ENCODE data around the gene GIPC1.
"Not testable (repeated sequence)": the region's sequence is repeated elsewhere in the genome, so short reads cannot be mapped to it uniquely, and the experiment has no call there.

The GIPC1 gene

GRCh38 chr19:14472202-14472938, 23.6 kb downstream of the GIPC1 start:
- DNase-seq (ENCODE audit: low read depth in 1 of 2, low spot score in 1 of 2): peak; percentile 69 to 86

- no peak for DNase-seq (ENCODE audit: low read depth in 1 of 2, low spot score in 1 of 2)
Measured at GRCh38 chr19:14471436-14472187, 24.3 kb downstream of the GIPC1 start.

- no peak for DNase-seq (ENCODE audit: low read depth in 1 of 2, low spot score in 1 of 2)
Measured at GRCh38 chr19:14470031-14470876, 25.7 kb downstream of the GIPC1 start.

- DNase-seq (ENCODE audit: low read depth in 1 of 2, low spot score in 1 of 2): no peak
Measured at GRCh38 chr19:14467816-14468215, 28.1 kb downstream of the GIPC1 start.

GRCh38 chr19:14467391-14467790, 28.5 kb downstream of the GIPC1 start:
- DNase-seq (ENCODE audit: low read depth in 1 of 2, low spot score in 1 of 2): no peak

DNA sequence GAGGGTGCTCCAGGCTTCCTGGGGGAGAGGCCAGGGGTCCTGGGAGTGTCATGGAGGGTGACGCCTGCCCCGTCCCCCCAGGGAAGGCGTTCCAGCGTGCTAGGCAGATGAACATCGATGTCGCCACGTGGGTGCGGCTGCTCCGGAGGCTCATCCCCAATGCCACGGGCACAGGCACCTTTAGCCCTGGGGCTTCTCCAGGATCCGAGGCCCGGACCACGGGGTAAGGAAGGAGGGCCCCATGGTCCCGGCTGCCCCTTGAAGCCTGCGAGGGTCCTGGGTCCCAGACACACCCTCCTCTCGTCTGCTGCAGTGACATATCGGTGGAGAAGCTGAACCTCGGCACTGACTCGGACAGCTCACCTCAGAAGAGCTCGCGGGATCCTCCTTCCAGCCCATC, 32.2 kb downstream of the GIPC1 start:
- DNase-seq (ENCODE audit: low read depth in 1 of 2, low spot score in 1 of 2): no peak

GRCh38 chr19:14462401-14462800, 33.5 kb downstream of the GIPC1 start:
- not testable (repeated sequence) for DNase-seq (ENCODE audit: low read depth in 1 of 2, low spot score in 1 of 2)

GRCh38 chr19:14460935-14461334, 35.0 kb downstream of the GIPC1 start:
- DNase-seq (ENCODE audit: low read depth in 1 of 2, low spot score in 1 of 2): no peak

GRCh38 chr19:14459703-14460102, 36.2 kb downstream of the GIPC1 start:
- DNase-seq (ENCODE audit: low read depth in 1 of 2, low spot score in 1 of 2): no peak

- DNase-seq (ENCODE audit: low read depth in 1 of 2, low spot score in 1 of 2): not testable (repeated sequence)
Measured at GRCh38 chr19:14452303-14452702, 43.6 kb downstream of the GIPC1 start.

- no peak for DNase-seq (ENCODE audit: low read depth in 1 of 2, low spot score in 1 of 2)
Measured at GRCh38 chr19:14450876-14451275, 45.1 kb downstream of the GIPC1 start.

DNA sequence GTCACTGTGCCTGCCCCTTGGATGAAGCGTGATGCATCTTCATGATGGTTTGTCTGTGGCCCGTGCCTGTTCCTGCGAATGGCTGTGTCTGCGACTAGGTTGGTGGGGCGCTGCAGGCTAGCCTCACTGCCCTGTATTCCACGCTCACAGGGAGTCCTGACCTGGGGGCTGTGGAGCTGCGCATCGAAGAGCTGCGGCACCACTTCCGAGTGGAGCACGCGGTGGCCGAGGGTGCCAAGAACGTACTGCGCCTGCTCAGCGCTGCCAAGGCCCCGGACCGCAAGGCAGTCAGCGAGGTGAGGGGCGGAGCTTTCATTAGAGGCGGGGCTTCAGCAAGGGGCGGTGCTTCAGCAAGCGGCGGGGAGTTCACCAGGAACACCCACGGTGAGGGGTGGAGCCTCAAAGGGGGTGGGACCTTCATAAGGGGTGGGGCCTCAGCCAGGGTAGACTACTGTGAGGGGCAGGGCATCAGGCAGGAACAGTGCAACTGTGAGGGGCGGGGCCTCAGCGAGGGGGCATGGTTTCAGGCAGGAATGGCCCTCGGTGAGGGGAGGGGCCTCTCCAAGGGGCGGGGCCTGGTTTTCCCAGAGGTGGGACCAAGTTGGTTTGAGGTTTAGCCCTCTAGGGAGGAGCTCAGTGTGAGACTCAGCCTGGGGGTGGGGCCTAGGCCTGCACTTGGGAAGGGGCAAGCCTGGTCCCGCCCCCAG, 45.6 kb downstream of the GIPC1 start:
- DNase-seq (ENCODE audit: low read depth in 1 of 2, low spot score in 1 of 2): peak in 1 of 2 donors; percentile 52

DNA sequence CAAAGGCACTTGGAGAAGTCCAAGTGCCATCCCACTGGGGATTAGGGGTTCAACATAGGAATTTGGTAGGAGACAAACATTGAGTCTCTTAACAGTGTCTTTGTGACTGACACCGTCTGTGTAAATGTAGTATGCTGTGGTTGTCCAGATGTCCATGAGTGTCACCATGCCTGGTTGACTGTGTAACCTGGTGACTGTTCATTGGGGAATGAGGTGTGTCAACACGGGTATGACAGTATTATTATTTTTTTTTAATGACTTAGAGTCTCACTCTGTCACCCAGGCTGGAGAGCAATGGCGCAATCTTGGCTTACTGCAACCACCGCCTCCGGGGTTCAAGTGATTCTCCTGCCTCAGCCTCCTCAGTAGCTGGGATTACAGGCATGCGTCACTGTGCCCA, 46.6 kb downstream of the GIPC1 start:
- no peak for DNase-seq (ENCODE audit: low read depth in 1 of 2, low spot score in 1 of 2)

GRCh38 chr19:14446336-14447036, 49.4 kb downstream of the GIPC1 start:
- no peak for DNase-seq (ENCODE audit: low read depth in 1 of 2, low spot score in 1 of 2)

- no peak for DNase-seq (ENCODE audit: low read depth in 1 of 2, low spot score in 1 of 2)
Measured at GRCh38 chr19:14443632-14444216, 52.2 kb downstream of the GIPC1 start.

DNA sequence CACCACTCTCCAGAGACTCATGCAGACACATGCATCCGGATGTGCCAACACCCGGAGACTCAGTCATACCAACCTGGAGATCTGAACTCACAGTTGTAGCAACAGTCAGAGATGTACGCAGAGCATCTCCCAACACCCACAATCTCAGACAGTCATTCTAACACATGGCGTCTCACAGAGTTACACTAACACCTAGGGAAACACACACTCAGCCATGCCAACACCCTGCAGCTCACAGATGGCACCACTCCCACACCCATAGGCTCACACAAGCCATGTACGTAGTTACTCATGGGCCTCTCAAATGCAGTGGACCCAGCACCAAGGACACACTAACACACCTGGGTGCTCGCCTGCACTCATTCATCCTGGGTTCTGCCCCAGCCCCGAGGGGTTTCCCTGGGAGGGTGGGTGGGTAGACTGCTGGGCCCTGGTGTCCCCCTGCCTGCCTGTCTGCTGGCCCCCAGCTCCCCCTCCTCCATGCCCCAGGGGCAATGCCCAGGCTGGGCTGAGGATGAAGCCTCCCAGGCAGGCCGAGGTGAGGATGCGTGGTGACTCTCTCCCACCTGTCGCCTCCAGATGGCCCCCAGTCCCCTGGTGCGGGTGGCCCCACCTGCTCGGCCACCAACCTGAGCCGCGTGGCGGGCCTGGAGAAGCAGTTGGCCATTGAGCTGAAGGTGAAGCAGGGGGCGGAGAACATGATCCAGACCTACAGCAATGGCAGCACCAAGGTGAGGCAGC, 52.9 kb downstream of the GIPC1 start:
- DNase-seq (ENCODE audit: low read depth in 1 of 2, low spot score in 1 of 2): no peak

GRCh38 chr19:14441041-14441938, 54.6 kb downstream of the GIPC1 start:
- no peak for DNase-seq (ENCODE audit: low read depth in 1 of 2, low spot score in 1 of 2)

- peak; percentile 48 to 66 for DNase-seq (ENCODE audit: low read depth in 1 of 2, low spot score in 1 of 2)
Measured at GRCh38 chr19:14440049-14440448, 55.9 kb downstream of the GIPC1 start.

Data from stimulated activated CD4-positive, alpha-beta T cell treated with anti-CD3 and anti-CD28 coated beads, Interleukin-15, amount 100 ng/mL, for 1 hour (primary cell).